ENCODE results near the gene PCSK9.
"Not testable (repeated sequence)": the region's sequence is repeated elsewhere in the genome, so short reads cannot be mapped to it uniquely, and the experiment has no call there.

PCSK9 gene

GRCh38 chr1:55010194-55010886 lies 29.0 kb upstream of the PCSK9 start:
- no peak for DNase-seq (ENCODE audit: low read depth, low spot score)

- no peak for DNase-seq (ENCODE audit: low read depth, low spot score)
Measured at GRCh38 chr1:55010887-55011217, 28.5 kb upstream of the PCSK9 start.

- DNase-seq (ENCODE audit: low read depth, low spot score), result no peak
Measured at GRCh38 chr1:55012661-55013060, 26.7 kb upstream of the PCSK9 start.

GRCh38 chr1:55015123-55015522 lies 24.2 kb upstream of the PCSK9 start:
- no peak for DNase-seq (ENCODE audit: low read depth, low spot score)

GRCh38 chr1:55015731-55016620 lies 23.4 kb upstream of the PCSK9 start:
- no peak for DNase-seq (ENCODE audit: low read depth, low spot score)

- DNase-seq (ENCODE audit: low read depth, low spot score), result no peak
Measured at GRCh38 chr1:55018395-55018794, 21.0 kb upstream of the PCSK9 start.

- peak; percentile 86 for DNase-seq (ENCODE audit: low read depth, low spot score)
Measured at GRCh38 chr1:55021942-55022546, 17.3 kb upstream of the PCSK9 start.

GRCh38 chr1:55024163-55024562 lies 15.2 kb upstream of the PCSK9 start:
- DNase-seq (ENCODE audit: low read depth, low spot score), result not testable (repeated sequence)

GRCh38 chr1:55026682-55027081 lies 12.7 kb upstream of the PCSK9 start:
- not testable (repeated sequence) for DNase-seq (ENCODE audit: low read depth, low spot score)

GRCh38 chr1:55031098-55031497 lies 8.2 kb upstream of the PCSK9 start:
- DNase-seq (ENCODE audit: low read depth, low spot score), result not testable (repeated sequence)

- no peak for DNase-seq (ENCODE audit: low read depth, low spot score)
Measured at GRCh38 chr1:55033265-55033614, 6.1 kb upstream of the PCSK9 start.

- no peak for DNase-seq (ENCODE audit: low read depth, low spot score)
Measured at GRCh38 chr1:55034476-55035133, 4.7 kb upstream of the PCSK9 start.

- peak; percentile 12 for DNase-seq (ENCODE audit: low read depth, low spot score)
Measured at GRCh38 chr1:55035904-55036303, 3.4 kb upstream of the PCSK9 start.

GRCh38 chr1:55037733-55038551 lies 1.4 kb upstream of the PCSK9 start:
- DNase-seq (ENCODE audit: low read depth, low spot score), result no peak

GRCh38 chr1:55038552-55038838 lies 853 bp upstream of the PCSK9 start:
- no peak for DNase-seq (ENCODE audit: low read depth, low spot score)

- no peak for DNase-seq (ENCODE audit: low read depth, low spot score)
Measured at GRCh38 chr1:55038974-55039341, 390 bp upstream of the PCSK9 start.

- DNase-seq (ENCODE audit: low read depth, low spot score), result no peak
Measured at GRCh38 chr1:55040083-55040932, 960 bp downstream of the PCSK9 start.

GRCh38 chr1:55040933-55041494 lies 1.7 kb downstream of the PCSK9 start:
- no peak for DNase-seq (ENCODE audit: low read depth, low spot score)

- no peak for DNase-seq (ENCODE audit: low read depth, low spot score)
Measured at GRCh38 chr1:55041613-55042012, 2.3 kb downstream of the PCSK9 start.

GRCh38 chr1:55043011-55043410 lies 3.7 kb downstream of the PCSK9 start:
- DNase-seq (ENCODE audit: low read depth, low spot score), result no peak

Data from iPS DF 19.7 (cell line).